Mesenchymal stem cell (in vitro differentiated cells and primary cell): ENCODE measurements around the gene FBLN7.
"Not testable (repeated sequence)": the region's sequence is repeated elsewhere in the genome, so short reads cannot be mapped to it uniquely, and the experiment has no call there.

Experiments
- DNase-seq: peaks from one replicate; pipeline ENCODE4 v3.0.0-alpha.2; 2013
- H2AFZ ChIP-seq: one replicate; pipeline ENCODE4 v1.6.1; 2013; ENCODE audit warnings: low read depth, mild to moderate bottlenecking, control low read depth, inconsistent platforms, low read length, moderate library complexity
- H2AK5ac ChIP-seq: 2 replicates; pipeline ENCODE4 v1.6.1; 2013; ENCODE audit warnings: low read length, moderate library complexity, mild to moderate bottlenecking, inconsistent platforms; ENCODE audit not compliant: severe bottlenecking
- H2BK120ac ChIP-seq: one replicate; pipeline ENCODE4 v1.6.1; 2013; ENCODE audit warnings: low read depth, mild to moderate bottlenecking, inconsistent platforms, low read length, moderate library complexity
- H2BK12ac ChIP-seq, 2 experiments: one replicate each; pipeline ENCODE4 v1.6.1; 2013; ENCODE audit warnings: inconsistent platforms in 2 of 2, low read length in 2 of 2, mild to moderate bottlenecking in 2 of 2, moderate library complexity in 2 of 2, control low read depth in 1 of 2
- H2BK15ac ChIP-seq: one replicate; pipeline ENCODE4 v1.6.1; 2013; ENCODE audit warnings: mild to moderate bottlenecking, low read depth, inconsistent platforms; ENCODE audit not compliant: poor library complexity, severe bottlenecking
- H2BK5ac ChIP-seq: 2 replicates; pipeline ENCODE4 v1.6.1; 2013; ENCODE audit warnings: low read depth, mild to moderate bottlenecking, low read length, control low read depth, inconsistent platforms; ENCODE audit not compliant: poor library complexity, severe bottlenecking
- H3K14ac ChIP-seq, 2 experiments: one replicate each; pipeline ENCODE4 v1.6.1; 2013; ENCODE audit warnings: inconsistent platforms in 2 of 2, low read length in 2 of 2, control low read depth in 1 of 2, mild to moderate bottlenecking in 1 of 2, moderate library complexity in 1 of 2
- H3K18ac ChIP-seq, 2 experiments: one replicate each; pipeline ENCODE4 v1.6.1; 2013; ENCODE audit warnings: inconsistent platforms in 2 of 2, low read length in 2 of 2, control low read depth in 1 of 2, low read depth in 1 of 2, mild to moderate bottlenecking in 1 of 2
- H3K23ac ChIP-seq, 2 experiments: one replicate each; pipeline ENCODE4 v1.6.1; 2013; ENCODE audit warnings: inconsistent platforms in 2 of 2, low read length in 2 of 2, mild to moderate bottlenecking in 2 of 2, moderate library complexity in 2 of 2, control low read depth in 1 of 2
- H3K27ac ChIP-seq: 2 replicates; pipeline ENCODE4 v1.5.1; 2013; ENCODE audit warnings: mild to moderate bottlenecking, moderate library complexity, low read length, control low read depth, inconsistent platforms; ENCODE audit not compliant: poor library complexity, severe bottlenecking
- H3K27me3 ChIP-seq, 2 experiments: 2 replicates each; pipeline versions ENCODE4 v1.6.1 to v1.7.0; 2013; ENCODE audit warnings: low read length in 2 of 2, mild to moderate bottlenecking in 2 of 2, moderate library complexity in 2 of 2, control low read depth in 1 of 2, inconsistent platforms in 1 of 2; ENCODE audit not compliant: control insufficient read depth in 1 of 2, insufficient read depth in 1 of 2
- H3K36me3 ChIP-seq, 2 experiments: 2 replicates each; pipeline versions ENCODE4 v1.6.1 to v1.7.0; 2013; ENCODE audit warnings: low read length in 2 of 2, control low read depth in 1 of 2, inconsistent platforms in 1 of 2, low read depth in 1 of 2, mild to moderate bottlenecking in 1 of 2; ENCODE audit not compliant: insufficient read depth in 2 of 2, control insufficient read depth in 1 of 2
- H3K4ac ChIP-seq, 2 experiments: one replicate each; pipeline ENCODE4 v1.6.1; 2013; ENCODE audit warnings: inconsistent platforms in 2 of 2, low read length in 2 of 2, mild to moderate bottlenecking in 2 of 2, moderate library complexity in 2 of 2, control low read depth in 1 of 2, low read depth in 1 of 2
- H3K4me1 ChIP-seq: 2 replicates; pipeline ENCODE4 v1.6.1; 2013; ENCODE audit warnings: low read depth, low read length, control low read depth; ENCODE audit not compliant: control insufficient read depth, insufficient read depth
- H3K4me2 ChIP-seq: 2 replicates; pipeline ENCODE4 v1.6.1; 2013; ENCODE audit warnings: low read length, mild to moderate bottlenecking, inconsistent platforms; ENCODE audit not compliant: poor library complexity, severe bottlenecking
- H3K4me3 ChIP-seq, 2 experiments: 2 replicates each; pipeline versions ENCODE4 v1.5.1 to v1.7.0; 2013; ENCODE audit warnings: low read length in 2 of 2, mild to moderate bottlenecking in 2 of 2, control low read depth in 1 of 2, low read depth in 1 of 2; ENCODE audit not compliant: insufficient read depth in 1 of 2
- H3K79me1 ChIP-seq: replicated peaks from 2 replicates; pipeline ENCODE4 v1.6.1; 2013; ENCODE audit warnings: mild to moderate bottlenecking, control low read depth, low read length, inconsistent platforms; ENCODE audit not compliant: poor library complexity, severe bottlenecking
- H3K9ac ChIP-seq: 2 replicates; pipeline ENCODE4 v1.7.0; 2013; ENCODE audit warnings: mild to moderate bottlenecking, low read length, moderate library complexity
- H3K9me3 ChIP-seq: 2 replicates; pipeline ENCODE4 v1.7.0; 2013; ENCODE audit warnings: mild to moderate bottlenecking, low read length; ENCODE audit not compliant: control insufficient read depth
- H4K8ac ChIP-seq: one replicate; pipeline ENCODE4 v1.6.1; 2013; ENCODE audit warnings: inconsistent platforms, mild to moderate bottlenecking, low read length, moderate library complexity
- H4K91ac ChIP-seq: one replicate; pipeline ENCODE4 v1.6.1; 2013; ENCODE audit warnings: mild to moderate bottlenecking, low read length, inconsistent platforms
- WGBS: methylation state at CpG from one replicate; pipeline ENCODE4 v1.1.7; 2013; ENCODE audit warnings: mixed read lengths; 5-methylcytosine and 5-hydroxymethylcytosine counted together

FBLN7 gene

GRCh38 chr2:112204411-112204810, 66.2 kb downstream of the FBLN7 start:
- H3K4me2 ChIP-seq: no peak overlapping the region
- no peak overlapping the region for H4K91ac ChIP-seq
- no peak overlapping the region for H3K4ac ChIP-seq
- H2BK15ac ChIP-seq: no peak overlapping the region
- H2BK120ac ChIP-seq: no peak overlapping the region
- H3K9me3 ChIP-seq: peaks cover 43% of the 10 kb centered on the region
- H2AK5ac ChIP-seq: no peak overlapping the region
- no peak overlapping the region for H2BK5ac ChIP-seq
- H2BK12ac ChIP-seq: no peak overlapping the region
- no peak overlapping the region for H3K23ac ChIP-seq
- no peaks in the 10 kb centered on the region for H3K36me3 ChIP-seq
- H3K27ac ChIP-seq: no peak overlapping the region
- H3K18ac ChIP-seq: no peak overlapping the region
- no peak overlapping the region for H3K9ac ChIP-seq
- no peak overlapping the region for H3K14ac ChIP-seq
- no peak overlapping the region for H2AFZ ChIP-seq
- DNase-seq: peak; percentile 29
- no peaks in the 10 kb centered on the region for H3K4me1 ChIP-seq
- H3K79me1 ChIP-seq: no peaks in the 10 kb centered on the region
- no peak overlapping the region for H3K4me3 ChIP-seq
- WGBS: no CpG with 5 or more reads among the region's 2 CpGs
- H4K8ac ChIP-seq: no peak overlapping the region
- H3K27me3 ChIP-seq: peaks cover 0 to 2% of the 10 kb centered on the region in 2 experiments

- H3K4ac ChIP-seq, H3K4me1 ChIP-seq, H2AK5ac ChIP-seq, H2BK15ac ChIP-seq, H3K27me3 ChIP-seq, H4K8ac ChIP-seq, H3K36me3 ChIP-seq, H3K27ac ChIP-seq, H2BK120ac ChIP-seq, H2BK5ac ChIP-seq, H3K18ac ChIP-seq, H3K4me3 ChIP-seq, H3K79me1 ChIP-seq, H3K14ac ChIP-seq, H2AFZ ChIP-seq, H2BK12ac ChIP-seq, DNase-seq, H4K91ac ChIP-seq, H3K23ac ChIP-seq, H3K9ac ChIP-seq, H3K4me2 ChIP-seq: not testable (repeated sequence)
- H3K9me3 ChIP-seq: peaks cover 37% of the 10 kb centered on the region
- WGBS: 79% methylated on average over 3 of the region's 3 CpGs
Measured at GRCh38 chr2:112207905-112208304, 69.7 kb downstream of the FBLN7 start.

GRCh38 chr2:112216167-112216566, 78.0 kb downstream of the FBLN7 start:
- H4K8ac ChIP-seq: no peak overlapping the region
- peaks cover 0 to 27% of the 10 kb centered on the region in 2 experiments for H3K36me3 ChIP-seq
- no peaks in the 10 kb centered on the region for H3K27me3 ChIP-seq
- H3K79me1 ChIP-seq: no peaks in the 10 kb centered on the region
- H2AK5ac ChIP-seq: no peak overlapping the region
- H3K4me1 ChIP-seq: no peaks in the 10 kb centered on the region
- H2BK5ac ChIP-seq: no peak overlapping the region
- H4K91ac ChIP-seq: no peak overlapping the region
- no peak overlapping the region for H3K27ac ChIP-seq
- peak; percentile 22 for DNase-seq
- no peak overlapping the region for H3K4me2 ChIP-seq
- H3K18ac ChIP-seq: no peak overlapping the region
- no peak overlapping the region for H3K4ac ChIP-seq
- H2BK15ac ChIP-seq: no peak overlapping the region
- no peak overlapping the region for H3K23ac ChIP-seq
- no peak overlapping the region for H2AFZ ChIP-seq
- no peak overlapping the region for H3K14ac ChIP-seq
- H2BK120ac ChIP-seq: no peak overlapping the region
- peaks cover 7% of the 10 kb centered on the region for H3K9me3 ChIP-seq
- WGBS: 82% methylated on average over 3 of the region's 3 CpGs
- no peak overlapping the region for H2BK12ac ChIP-seq
- H3K9ac ChIP-seq: no peak overlapping the region
- no peak overlapping the region for H3K4me3 ChIP-seq

- DNase-seq: no peak
- no peak overlapping the region for H4K8ac ChIP-seq
- no peak overlapping the region for H2AFZ ChIP-seq
- H2AK5ac ChIP-seq: no peak overlapping the region
- H2BK12ac ChIP-seq: no peak overlapping the region
- H2BK120ac ChIP-seq: no peak overlapping the region
- H3K79me1 ChIP-seq: no peaks in the 10 kb centered on the region
- peaks cover 13% of the 10 kb centered on the region for H3K9me3 ChIP-seq
- no peak overlapping the region for H2BK5ac ChIP-seq
- peaks cover 3 to 36% of the 10 kb centered on the region in 2 experiments for H3K36me3 ChIP-seq
- H4K91ac ChIP-seq: no peak overlapping the region
- H3K4me3 ChIP-seq: no peak overlapping the region
- H3K27me3 ChIP-seq: no peaks in the 10 kb centered on the region
- H3K27ac ChIP-seq: no peak overlapping the region
- H3K4ac ChIP-seq: no peak overlapping the region
- H3K23ac ChIP-seq: no peak overlapping the region
- no peaks in the 10 kb centered on the region for H3K4me1 ChIP-seq
- H3K14ac ChIP-seq: no peak overlapping the region
- no peak overlapping the region for H3K4me2 ChIP-seq
- no peak overlapping the region for H3K18ac ChIP-seq
- H3K9ac ChIP-seq: no peak overlapping the region
- H2BK15ac ChIP-seq: no peak overlapping the region
Measured at GRCh38 chr2:112217854-112218253, 79.7 kb downstream of the FBLN7 start.
